Activated naive CD8-positive, alpha-beta T cell (primary cell): ENCODE results near the gene OTOP2.

Source experiments
- H3K27ac Mint-ChIP-seq: one replicate; pipeline ENCODE4 v1.8.0; 2021; ENCODE audit warnings: mixed read lengths
- H3K27me3 Mint-ChIP-seq: one replicate; pipeline ENCODE4 v1.8.0; 2021; ENCODE audit warnings: mixed read lengths
- H3K36me3 Mint-ChIP-seq: one replicate; pipeline ENCODE4 v1.8.0; 2021; ENCODE audit warnings: mixed read lengths
- H3K4me1 Mint-ChIP-seq: one replicate; pipeline ENCODE4 v1.8.0; 2021; ENCODE audit warnings: low read depth, mixed read lengths
- H3K4me3 Mint-ChIP-seq: one replicate; pipeline ENCODE4 v1.8.0; 2021; ENCODE audit warnings: mild to moderate bottlenecking, mixed read lengths
- H3K9me3 Mint-ChIP-seq: one replicate; pipeline ENCODE4 v1.8.0; 2021; ENCODE audit warnings: low read depth, mixed read lengths

OTOP2 gene

DNA sequence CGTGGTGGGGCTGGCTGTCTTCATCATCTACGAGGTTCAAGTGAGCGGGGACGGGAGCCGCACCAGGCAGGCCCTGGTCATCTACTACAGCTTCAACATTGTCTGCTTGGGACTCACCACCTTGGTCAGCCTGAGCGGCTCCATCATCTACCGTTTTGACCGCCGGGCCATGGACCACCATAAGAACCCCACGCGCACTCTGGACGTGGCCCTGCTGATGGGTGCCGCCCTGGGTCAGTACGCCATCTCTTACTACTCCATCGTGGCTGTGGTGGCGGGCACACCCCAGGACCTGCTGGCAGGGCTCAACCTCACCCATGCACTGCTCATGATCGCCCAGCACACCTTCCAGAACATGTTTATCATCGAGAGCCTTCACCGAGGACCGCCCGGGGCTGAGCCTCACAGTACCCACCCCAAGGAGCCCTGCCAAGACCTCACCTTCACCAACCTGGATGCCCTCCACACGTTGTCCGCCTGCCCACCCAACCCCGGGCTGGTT lies 6.5 kb downstream of the OTOP2 start:
- H3K9me3 Mint-ChIP-seq: no peaks in the 10 kb centered on the region
- H3K27me3 Mint-ChIP-seq: peaks cover 23% of the 10 kb centered on the region
- no peak overlapping the region for H3K4me3 Mint-ChIP-seq
- H3K36me3 Mint-ChIP-seq: no peaks in the 10 kb centered on the region
- no peaks in the 10 kb centered on the region for H3K4me1 Mint-ChIP-seq
- no peak overlapping the region for H3K27ac Mint-ChIP-seq

DNA sequence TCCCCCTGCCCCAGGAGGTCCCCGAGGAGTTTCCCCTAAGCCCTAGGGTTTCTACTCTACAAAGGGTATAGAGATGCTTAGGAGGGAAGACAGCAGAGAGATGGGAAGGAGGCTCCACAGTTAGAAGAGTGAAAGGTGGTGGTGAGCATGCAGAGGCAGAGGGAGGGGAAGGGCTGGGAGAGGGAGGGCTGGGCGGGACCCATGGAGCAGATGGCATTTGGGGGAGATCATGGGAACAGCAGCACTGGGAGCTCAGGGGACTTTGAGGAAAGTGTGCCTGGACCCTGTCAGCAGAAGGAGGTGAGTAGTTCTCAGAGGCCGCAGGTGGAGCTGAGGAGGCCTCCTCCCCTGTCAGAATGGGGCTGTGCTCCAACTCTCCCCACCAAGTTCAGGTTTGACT lies 11.0 kb downstream of the OTOP2 start:
- H3K4me1 Mint-ChIP-seq: peaks cover 2% of the 10 kb centered on the region
- peak overlapping the region; percentile 27 for H3K4me3 Mint-ChIP-seq
- H3K27ac Mint-ChIP-seq: no peak overlapping the region
- peaks cover 33% of the 10 kb centered on the region for H3K27me3 Mint-ChIP-seq
- no peaks in the 10 kb centered on the region for H3K9me3 Mint-ChIP-seq
- H3K36me3 Mint-ChIP-seq: no peaks in the 10 kb centered on the region

DNA sequence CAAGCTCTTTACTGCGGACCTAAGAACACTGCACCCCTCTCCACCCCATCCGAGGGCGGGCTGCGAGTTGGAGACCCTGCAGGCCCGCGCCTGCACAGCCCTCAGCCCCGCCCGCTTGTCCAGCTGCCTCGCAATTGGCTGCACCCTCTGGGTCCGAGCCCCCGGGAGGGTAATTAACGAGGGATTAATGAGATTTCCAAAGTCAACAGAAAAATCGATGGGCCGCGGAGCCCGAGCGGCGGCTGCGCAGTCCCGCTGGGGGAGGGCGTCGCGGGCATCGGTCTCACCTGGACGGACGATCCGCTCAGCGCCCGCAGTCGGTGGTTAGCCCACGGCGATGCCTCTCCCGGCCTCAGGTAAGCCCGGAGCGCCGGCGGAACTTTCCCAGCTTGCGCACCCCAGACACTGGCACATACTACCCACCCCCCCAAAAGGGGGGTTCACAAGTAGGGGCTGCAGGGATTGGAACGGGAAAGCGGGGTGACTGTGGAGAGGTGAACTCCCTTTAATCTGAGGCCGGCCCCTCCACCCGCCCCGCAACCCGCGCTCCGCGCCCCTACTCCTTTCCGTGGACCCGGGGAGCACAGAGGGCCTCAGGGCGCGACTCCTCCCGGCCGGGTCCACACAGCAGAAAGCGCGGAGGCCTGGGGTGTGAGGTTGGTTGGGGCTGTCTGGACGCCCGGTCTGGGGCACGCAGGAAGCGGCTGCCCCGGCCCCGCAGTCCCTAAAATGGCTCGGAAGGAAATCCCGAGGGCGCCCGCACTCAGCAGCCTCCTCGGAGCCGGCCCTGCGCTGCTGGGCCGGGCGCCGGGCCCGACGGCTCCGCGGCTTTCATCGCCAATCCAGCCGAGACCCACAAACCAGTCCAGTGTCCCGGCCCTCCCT lies 11.8 kb downstream of the OTOP2 start, which contains the start of gene OTOP3:
Gene OTOP3, plus strand, starts transcription at position 314 of the 885 bp plus-strand sequence. Its CDS starts 24 bp downstream, at position 338.
- Mint-ChIP-seq H3K4me3 (peak within 1 kb of the TSS; percentile 27), H3K27me3 (peaks cover 29% of the 10 kb centered on the region), H3K9me3 (no peaks in the 10 kb centered on the region), H3K36me3 (no peaks in the 10 kb centered on the region), H3K4me1 (peaks cover 2% of the 10 kb centered on the region), H3K27ac (no peak within 1 kb of the TSS)

- H3K27ac Mint-ChIP-seq: no peak overlapping the region
- no peak overlapping the region for H3K4me3 Mint-ChIP-seq
- H3K36me3 Mint-ChIP-seq: no peaks in the 10 kb centered on the region
- no peaks in the 10 kb centered on the region for H3K9me3 Mint-ChIP-seq
- peaks cover 29% of the 10 kb centered on the region for H3K27me3 Mint-ChIP-seq
- H3K4me1 Mint-ChIP-seq: peaks cover 2% of the 10 kb centered on the region
Observed at GRCh38 chr17:74936470-74936799, 12.4 kb downstream of the OTOP2 start.

DNA sequence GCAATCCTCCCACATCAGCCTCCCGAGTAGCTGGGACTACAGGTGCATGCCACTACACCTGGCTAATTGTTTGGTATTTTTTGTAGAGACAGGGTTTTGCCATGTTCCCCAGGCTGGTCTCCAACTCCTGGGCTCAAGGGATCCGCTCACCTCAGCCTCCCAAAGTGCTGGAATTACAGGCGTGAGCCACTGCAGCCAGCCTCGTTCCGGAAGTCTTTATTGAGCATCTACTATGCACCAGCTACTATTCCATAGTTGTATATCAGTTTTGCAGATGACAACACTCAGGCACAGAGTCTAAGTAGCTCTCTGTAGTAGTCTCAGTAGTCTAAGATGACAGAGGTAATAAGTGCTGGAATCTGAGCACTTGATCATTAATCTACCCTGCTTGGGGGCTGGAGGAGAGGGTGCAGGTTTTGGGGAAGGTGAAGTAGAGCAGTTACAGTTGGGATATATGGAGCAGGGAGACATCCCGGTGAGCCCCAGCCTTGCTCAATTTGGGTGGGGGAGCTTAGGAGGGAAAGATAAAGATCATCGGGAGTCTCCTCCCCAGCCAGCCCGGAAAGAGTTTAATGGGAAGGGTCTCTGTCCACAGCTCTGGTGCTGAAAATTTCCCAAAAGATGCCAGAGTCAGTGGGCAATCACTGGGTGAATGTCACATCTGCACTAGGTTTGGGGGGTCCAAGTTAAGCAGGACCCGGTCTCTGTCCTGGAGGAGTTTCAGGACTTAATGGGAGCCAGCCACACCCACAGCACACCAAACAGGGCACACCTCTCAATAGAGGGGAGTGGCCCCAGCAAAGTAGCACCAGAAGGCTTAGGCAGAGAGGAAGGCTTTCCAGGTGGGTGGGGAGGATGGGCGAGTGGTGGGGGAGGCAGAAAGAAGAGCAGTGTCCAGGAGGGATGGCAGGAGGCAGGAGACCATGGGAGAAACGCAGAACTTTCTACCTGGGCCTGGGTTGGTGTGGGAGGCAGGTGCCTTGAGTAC lies 13.3 kb downstream of the OTOP2 start:
- no peaks in the 10 kb centered on the region for H3K36me3 Mint-ChIP-seq
- no peaks in the 10 kb centered on the region for H3K9me3 Mint-ChIP-seq
- H3K4me3 Mint-ChIP-seq: no peak overlapping the region
- peaks cover 33% of the 10 kb centered on the region for H3K27me3 Mint-ChIP-seq
- peaks cover 2% of the 10 kb centered on the region for H3K4me1 Mint-ChIP-seq
- H3K27ac Mint-ChIP-seq: no peak overlapping the region

GRCh38 chr17:74938194-74938950 lies 14.3 kb downstream of the OTOP2 start:
- Mint-ChIP-seq H3K27me3 (peaks cover 36% of the 10 kb centered on the region), H3K9me3 (no peaks in the 10 kb centered on the region), H3K4me1 (peaks cover 2% of the 10 kb centered on the region), H3K36me3 (no peaks in the 10 kb centered on the region), H3K4me3 (no peak overlapping the region), H3K27ac (no peak overlapping the region)

GRCh38 chr17:74939534-74939933 lies 15.5 kb downstream of the OTOP2 start:
- Mint-ChIP-seq H3K4me3 (no peak overlapping the region), H3K27me3 (peaks cover 33% of the 10 kb centered on the region), H3K27ac (no peak overlapping the region)

DNA sequence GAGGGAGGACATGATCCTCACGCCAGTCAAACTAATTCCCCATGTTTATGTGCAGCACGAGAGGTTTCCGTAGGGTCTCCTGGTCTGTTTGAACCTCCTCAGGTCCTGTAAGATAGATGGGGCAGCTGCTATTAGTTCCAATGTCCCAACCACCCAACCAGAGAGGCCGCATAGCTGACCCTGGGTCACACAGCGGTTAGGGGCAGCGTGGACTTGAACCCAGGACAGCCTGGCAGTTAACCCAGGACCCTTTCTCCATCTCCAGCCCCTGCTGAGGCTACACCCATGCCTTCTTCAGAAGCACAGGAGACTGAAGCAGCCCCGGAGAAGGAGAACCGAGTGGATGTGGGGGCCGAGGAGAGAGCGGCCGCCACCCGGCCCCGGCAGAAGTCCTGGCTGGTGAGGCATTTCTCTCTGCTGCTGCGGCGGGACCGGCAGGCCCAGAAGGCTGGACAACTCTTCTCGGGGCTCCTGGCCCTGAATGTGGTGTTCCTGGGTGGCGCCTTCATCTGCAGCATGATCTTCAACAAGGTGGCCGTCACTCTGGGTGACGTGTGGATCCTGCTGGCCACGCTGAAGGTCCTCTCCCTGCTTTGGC lies 17.2 kb downstream of the OTOP2 start:
- Mint-ChIP-seq H3K4me3 (no peak overlapping the region), H3K27ac (no peak overlapping the region), H3K4me1 (peaks cover 2% of the 10 kb centered on the region), H3K36me3 (no peaks in the 10 kb centered on the region), H3K9me3 (no peaks in the 10 kb centered on the region), H3K27me3 (peaks cover 32% of the 10 kb centered on the region)

More at GRCh38 chr17:74939534-74939933, 15.5 kb downstream of the OTOP2 start:
- H3K36me3 Mint-ChIP-seq: no peaks in the 10 kb centered on the region
- H3K9me3 Mint-ChIP-seq: no peaks in the 10 kb centered on the region
- peaks cover 2% of the 10 kb centered on the region for H3K4me1 Mint-ChIP-seq

DNA sequence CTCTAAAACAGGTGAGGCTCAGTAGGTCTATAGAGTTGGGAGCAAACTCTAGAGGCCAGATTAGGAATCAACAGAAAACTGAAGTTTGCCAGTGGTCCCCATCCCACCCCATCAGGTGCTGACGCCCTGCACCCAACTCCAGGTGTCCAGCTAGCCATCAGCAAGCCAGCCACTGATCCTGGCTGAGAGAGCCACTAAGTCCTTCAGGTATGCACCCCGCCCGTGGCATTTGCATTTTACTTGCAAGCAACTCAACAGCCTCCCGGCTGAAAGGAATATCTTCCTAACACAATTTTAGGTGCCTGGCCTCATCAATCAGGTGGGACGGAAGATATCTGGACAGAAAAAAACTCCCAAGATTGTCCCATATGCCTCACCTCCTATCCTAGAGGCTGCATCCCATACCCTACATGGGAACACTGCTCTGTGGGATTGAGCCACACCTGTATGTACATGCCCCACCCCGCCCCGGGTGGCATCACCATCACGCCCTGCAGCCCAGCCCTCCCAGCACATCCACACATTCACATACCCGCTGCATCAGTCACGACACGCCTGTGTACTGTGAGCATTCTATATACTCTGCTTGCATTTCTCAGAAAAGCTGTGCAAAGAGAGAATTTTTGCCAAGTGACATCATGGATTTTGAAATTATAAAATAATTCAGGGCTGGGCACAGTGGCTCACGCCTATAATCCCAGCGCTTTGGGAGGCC lies 19.9 kb downstream of the OTOP2 start:
- H3K36me3 Mint-ChIP-seq: no peaks in the 10 kb centered on the region
- H3K27me3 Mint-ChIP-seq: peaks cover 14% of the 10 kb centered on the region
- H3K4me1 Mint-ChIP-seq: no peaks in the 10 kb centered on the region
- H3K4me3 Mint-ChIP-seq: no peak overlapping the region
- no peaks in the 10 kb centered on the region for H3K9me3 Mint-ChIP-seq
- no peak overlapping the region for H3K27ac Mint-ChIP-seq

DNA sequence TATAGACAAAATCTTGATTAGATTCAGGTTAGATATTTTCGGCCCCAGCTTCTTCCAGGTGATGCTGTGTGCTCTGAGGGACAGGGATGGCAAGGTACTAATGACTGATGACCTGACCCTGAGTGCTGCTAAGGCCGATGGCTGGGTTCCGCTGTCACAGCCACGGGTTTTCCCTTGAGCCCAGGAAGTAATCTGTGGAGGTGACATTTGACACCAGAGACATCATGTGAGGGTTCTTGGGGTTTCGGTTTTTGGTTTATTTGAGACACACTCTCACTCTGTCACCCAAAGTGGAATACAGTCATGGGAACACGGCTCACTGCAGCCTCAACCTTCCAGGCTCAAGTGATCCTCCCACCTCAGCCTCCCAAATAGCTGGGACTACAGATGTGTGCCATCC lies 21.5 kb downstream of the OTOP2 start:
- Mint-ChIP-seq H3K27ac (no peak overlapping the region), H3K36me3 (no peaks in the 10 kb centered on the region), H3K9me3 (no peaks in the 10 kb centered on the region), H3K4me3 (no peak overlapping the region), H3K27me3 (peaks cover 11% of the 10 kb centered on the region), H3K4me1 (no peaks in the 10 kb centered on the region)

GRCh38 chr17:74946641-74947040 lies 22.6 kb downstream of the OTOP2 start:
- Mint-ChIP-seq H3K27me3 (peaks cover 10% of the 10 kb centered on the region), H3K36me3 (no peaks in the 10 kb centered on the region), H3K4me1 (no peaks in the 10 kb centered on the region), H3K9me3 (no peaks in the 10 kb centered on the region), H3K4me3 (no peak overlapping the region), H3K27ac (no peak overlapping the region)

GRCh38 chr17:74947041-74947754 lies 23.1 kb downstream of the OTOP2 start:
- Mint-ChIP-seq H3K4me3 (no peak overlapping the region), H3K27me3 (peaks cover 6% of the 10 kb centered on the region), H3K36me3 (no peaks in the 10 kb centered on the region), H3K9me3 (no peaks in the 10 kb centered on the region), H3K4me1 (no peaks in the 10 kb centered on the region), H3K27ac (no peak overlapping the region)

DNA sequence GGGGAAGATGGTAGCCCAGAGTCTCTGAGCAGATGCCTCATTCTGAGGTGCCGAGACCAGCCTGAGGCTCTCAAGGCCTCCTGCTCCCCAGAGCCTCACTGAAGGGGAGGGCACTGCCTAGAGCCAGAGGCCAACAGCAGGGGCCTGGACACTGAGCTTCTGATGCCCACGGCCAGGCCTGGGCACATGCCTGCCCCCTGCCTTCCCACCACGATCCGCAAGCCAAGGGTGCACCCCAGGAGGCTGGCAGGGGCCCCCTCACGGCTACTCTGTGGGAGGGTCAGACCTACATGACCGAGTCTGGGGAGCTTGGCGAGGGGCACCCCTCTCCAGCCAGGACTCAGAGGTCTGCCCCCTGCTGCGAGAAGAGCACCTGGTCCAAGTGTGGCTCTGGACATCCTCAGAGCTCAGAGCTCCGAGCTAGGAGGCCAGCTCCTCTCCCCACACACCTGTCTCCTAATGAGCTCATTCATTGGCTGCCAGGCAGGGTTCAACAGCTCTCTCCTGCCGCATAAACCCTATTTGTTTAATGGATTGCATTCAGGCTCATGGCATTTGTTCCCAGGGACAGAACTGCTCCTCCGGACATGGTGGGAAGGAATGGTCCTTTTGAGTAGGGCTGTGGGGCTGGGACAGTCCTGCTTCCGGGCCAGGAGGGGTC lies 25.5 kb downstream of the OTOP2 start:
- Mint-ChIP-seq H3K36me3 (peaks cover under 1% of the 10 kb centered on the region), H3K4me1 (no peaks in the 10 kb centered on the region), H3K4me3 (no peak overlapping the region), H3K27ac (no peak overlapping the region), H3K9me3 (no peaks in the 10 kb centered on the region), H3K27me3 (peaks cover 3% of the 10 kb centered on the region)
